Tibial nerve (tissue), 4 donors: Measurements from ENCODE around the gene NFIA. TPM values are rescaled to one million over a fixed set of nuclear protein-coding genes. Genes with fewer than 3 reads are reported as not detected.

Experiments
- DNase-seq, 2 donors: peaks; one replicate each; pipeline ENCODE4 v3.0.0-alpha.2; 2019; ENCODE audit warnings: low spot score in 2 of 2
- H3K27ac ChIP-seq, 4 donors: fragments of 200-600 bp; sonication (generic) in 3 of 4; one replicate each; pipeline ENCODE4 v1.5.1; 2017 to 2019; ENCODE audit warnings: mild to moderate bottlenecking in 1 of 4
- H3K27me3 ChIP-seq, 2 donors: fragments of 200-600 bp; sonication (generic) in 1 of 2; one replicate each; pipeline versions ENCODE4 v1.5.1 to v1.6.0; 2017 to 2019
- H3K36me3 ChIP-seq, 3 donors: fragments of 200-600 bp; sonication (generic); one replicate each; pipeline ENCODE4 v1.5.1; 2018 to 2019
- H3K4me1 ChIP-seq, 4 donors: fragments of 200-600 bp; sonication (generic) in 3 of 4; one replicate each; pipeline ENCODE4 v1.5.1; 2017 to 2019
- H3K4me3 ChIP-seq, 4 donors: fragments of 200-600 bp; sonication (generic) in 3 of 4; one replicate each; pipeline ENCODE4 v1.5.1; 2017 to 2019; ENCODE audit warnings: mild to moderate bottlenecking in 1 of 4, moderate library complexity in 1 of 4
- H3K9me3 ChIP-seq, 4 donors: fragments of 200-600 bp; sonication (generic) in 3 of 4; one replicate each; pipeline ENCODE4 v1.5.1; 2017 to 2019
- EP300 ChIP-seq, 2 donors: sonication (generic); formaldehyde crosslinking; IDR thresholded peaks; one replicate each; pipeline ENCODE4 v1.6.1; 2017; ENCODE audit warnings: antibody characterized with exemption in 2 of 2, mild to moderate bottlenecking in 1 of 2
- POLR2A ChIP-seq, 2 donors: fragments of 450-650 bp; IDR thresholded peaks; one replicate each; pipeline ENCODE4 v1.6.1; 2017; ENCODE audit warnings: antibody characterized with exemption in 2 of 2, mild to moderate bottlenecking in 2 of 2, moderate library complexity in 2 of 2
- WGBS, 2 donors: methylation state at CpG; one replicate each; pipeline ENCODE4 v1.1.5; 2018; 5-methylcytosine and 5-hydroxymethylcytosine counted together
- total RNA-seq, 4 donors: library from RNA; depleted of rRNA; stranded (reverse); fragments of >200 nt; gene quantifications; one replicate each; pipeline ENCODE4 v1.1.0, GENCODE V29; 2016
- TF ChIP-seq, protein P1 (sequence below), 5 experiments: fragments of 200-600 bp in 3 of 5; fragments of 450-650 bp in 2 of 5; sonication (generic) in 3 of 5; IDR thresholded peaks; one replicate each; pipeline ENCODE4 v1.5.1; 2016 to 2019; ENCODE audit warnings: antibody characterized with exemption in 5 of 5, mild to moderate bottlenecking in 3 of 5, moderate library complexity in 2 of 5

NFIA gene
- total RNA-seq, 4 donors from 2014 or later, result 71.2 to 81.4 (median 75.7) TPM

- 87 to 88% methylated on average over 7 of the region's 7 CpGs for WGBS, 2 donors
- peaks cover 0 to 66% (median 17%) of the 10 kb centered on the region in 4 donors for H3K4me1 ChIP-seq
Observed at GRCh38 chr1:61297887-61298286, 215.5 kb downstream of the NFIA start.

DNA sequence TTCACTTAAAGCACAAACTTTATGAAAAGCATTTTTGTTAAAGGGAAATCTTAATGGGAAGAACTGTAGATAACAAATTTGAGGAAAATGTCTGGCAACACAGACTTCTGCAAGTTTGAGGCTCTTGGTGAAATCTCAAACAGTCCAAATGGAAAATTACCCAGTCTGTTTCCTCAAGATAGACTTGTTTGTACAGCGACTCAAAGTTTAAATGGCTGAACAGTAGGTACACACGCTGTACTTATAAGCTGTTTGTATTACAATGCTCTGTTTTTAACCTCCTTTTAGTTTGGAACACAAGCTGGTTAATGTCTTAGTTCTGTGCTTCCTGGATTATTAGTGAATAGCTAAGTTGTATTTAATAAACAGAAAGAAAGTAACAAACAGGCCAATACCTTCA lies 217.1 kb downstream of the NFIA start:
- no peak overlapping the region for H3K4me3 ChIP-seq
- 10 to 16% methylated on average over 2 of the region's 2 CpGs for WGBS, 2 donors
- H3K27me3 ChIP-seq, result no peaks in the 10 kb centered on the region
- no peaks in the 10 kb centered on the region for H3K9me3 ChIP-seq
- no peaks in the 10 kb centered on the region for H3K36me3 ChIP-seq
- H3K4me1 ChIP-seq, result peaks cover 0 to 55% (median 17%) of the 10 kb centered on the region in 4 donors
- TF ChIP-seq, protein P1, sequence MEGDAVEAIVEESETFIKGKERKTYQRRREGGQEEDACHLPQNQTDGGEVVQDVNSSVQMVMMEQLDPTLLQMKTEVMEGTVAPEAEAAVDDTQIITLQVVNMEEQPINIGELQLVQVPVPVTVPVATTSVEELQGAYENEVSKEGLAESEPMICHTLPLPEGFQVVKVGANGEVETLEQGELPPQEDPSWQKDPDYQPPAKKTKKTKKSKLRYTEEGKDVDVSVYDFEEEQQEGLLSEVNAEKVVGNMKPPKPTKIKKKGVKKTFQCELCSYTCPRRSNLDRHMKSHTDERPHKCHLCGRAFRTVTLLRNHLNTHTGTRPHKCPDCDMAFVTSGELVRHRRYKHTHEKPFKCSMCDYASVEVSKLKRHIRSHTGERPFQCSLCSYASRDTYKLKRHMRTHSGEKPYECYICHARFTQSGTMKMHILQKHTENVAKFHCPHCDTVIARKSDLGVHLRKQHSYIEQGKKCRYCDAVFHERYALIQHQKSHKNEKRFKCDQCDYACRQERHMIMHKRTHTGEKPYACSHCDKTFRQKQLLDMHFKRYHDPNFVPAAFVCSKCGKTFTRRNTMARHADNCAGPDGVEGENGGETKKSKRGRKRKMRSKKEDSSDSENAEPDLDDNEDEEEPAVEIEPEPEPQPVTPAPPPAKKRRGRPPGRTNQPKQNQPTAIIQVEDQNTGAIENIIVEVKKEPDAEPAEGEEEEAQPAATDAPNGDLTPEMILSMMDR (IDR thresholded peaks at IDR 0.05), result no peak
- TF ChIP-seq EP300 (IDR thresholded peaks at IDR 0.05), result no peak
- no peak for TF ChIP-seq POLR2A (IDR thresholded peaks at IDR 0.05)
- H3K27ac ChIP-seq, result peak overlapping the region in 2 of 4 donors; percentile 69 to 74
- no peak for DNase-seq

More at GRCh38 chr1:61297887-61298286, 215.5 kb downstream of the NFIA start:
- no peaks in the 10 kb centered on the region for H3K36me3 ChIP-seq
- TF ChIP-seq EP300 (IDR thresholded peaks at IDR 0.05), result no peak
- TF ChIP-seq POLR2A (IDR thresholded peaks at IDR 0.05), result no peak
- TF ChIP-seq, protein P1 (IDR thresholded peaks at IDR 0.05), result no peak
- H3K4me3 ChIP-seq, result no peak overlapping the region
- no peak overlapping the region for H3K27ac ChIP-seq
- DNase-seq, result no peak
- no peaks in the 10 kb centered on the region for H3K9me3 ChIP-seq
- H3K27me3 ChIP-seq, result no peaks in the 10 kb centered on the region

DNA sequence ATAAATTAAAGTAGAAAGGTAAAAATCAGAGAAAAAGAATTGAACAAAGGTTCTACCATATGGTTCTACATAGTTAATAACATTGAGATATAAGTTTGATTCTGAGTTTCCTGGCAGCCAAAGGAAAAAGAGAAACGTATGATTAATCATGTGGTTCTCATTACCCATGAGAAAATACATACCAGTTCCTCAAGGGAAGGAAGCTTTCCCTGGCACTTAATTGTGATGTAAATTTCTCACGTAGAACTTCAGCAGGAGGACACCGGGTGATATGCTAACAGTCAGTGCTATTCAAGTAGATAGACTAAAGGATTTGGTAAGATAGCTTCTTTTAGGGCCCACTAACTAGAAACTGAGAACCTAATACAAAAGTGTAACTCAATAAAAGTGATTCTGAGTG lies 218.5 kb downstream of the NFIA start:
- peak overlapping the region in 2 of 4 donors; percentile 53 for H3K27ac ChIP-seq
- H3K9me3 ChIP-seq, result no peaks in the 10 kb centered on the region
- DNase-seq, result no peak
- TF ChIP-seq POLR2A (IDR thresholded peaks at IDR 0.05), result no peak
- no peak for TF ChIP-seq EP300 (IDR thresholded peaks at IDR 0.05)
- TF ChIP-seq, protein P1 (IDR thresholded peaks at IDR 0.05), result no peak
- peaks cover 0 to 48% (median 17%) of the 10 kb centered on the region in 4 donors for H3K4me1 ChIP-seq
- H3K27me3 ChIP-seq, result no peaks in the 10 kb centered on the region
- H3K36me3 ChIP-seq, result no peaks in the 10 kb centered on the region
- H3K4me3 ChIP-seq, result no peak overlapping the region
- 70 to 81% methylated on average over 3 of the region's 3 CpGs for WGBS, 2 donors

- Histone ChIP-seq H3K9me3 (no peaks in the 10 kb centered on the region), H3K27ac (peak overlapping the region in 3 of 4 donors; percentile 15 to 53 (median 53)), H3K27me3 (no peaks in the 10 kb centered on the region), H3K4me3 (no peak overlapping the region), H3K4me1 (peaks cover 0 to 43% (median 17%) of the 10 kb centered on the region in 4 donors), H3K36me3 (no peaks in the 10 kb centered on the region)
- DNase-seq, result no peak
- TF ChIP-seq POLR2A (IDR thresholded peaks at IDR 0.05) (no peak), EP300 (IDR thresholded peaks at IDR 0.05) (no peak)
- TF ChIP-seq, protein P1 (IDR thresholded peaks at IDR 0.05), result no peak
- 42 to 45% methylated on average over 4 of the region's 4 CpGs for WGBS, 2 donors
Observed at GRCh38 chr1:61301824-61302657, 219.7 kb downstream of the NFIA start.

DNA sequence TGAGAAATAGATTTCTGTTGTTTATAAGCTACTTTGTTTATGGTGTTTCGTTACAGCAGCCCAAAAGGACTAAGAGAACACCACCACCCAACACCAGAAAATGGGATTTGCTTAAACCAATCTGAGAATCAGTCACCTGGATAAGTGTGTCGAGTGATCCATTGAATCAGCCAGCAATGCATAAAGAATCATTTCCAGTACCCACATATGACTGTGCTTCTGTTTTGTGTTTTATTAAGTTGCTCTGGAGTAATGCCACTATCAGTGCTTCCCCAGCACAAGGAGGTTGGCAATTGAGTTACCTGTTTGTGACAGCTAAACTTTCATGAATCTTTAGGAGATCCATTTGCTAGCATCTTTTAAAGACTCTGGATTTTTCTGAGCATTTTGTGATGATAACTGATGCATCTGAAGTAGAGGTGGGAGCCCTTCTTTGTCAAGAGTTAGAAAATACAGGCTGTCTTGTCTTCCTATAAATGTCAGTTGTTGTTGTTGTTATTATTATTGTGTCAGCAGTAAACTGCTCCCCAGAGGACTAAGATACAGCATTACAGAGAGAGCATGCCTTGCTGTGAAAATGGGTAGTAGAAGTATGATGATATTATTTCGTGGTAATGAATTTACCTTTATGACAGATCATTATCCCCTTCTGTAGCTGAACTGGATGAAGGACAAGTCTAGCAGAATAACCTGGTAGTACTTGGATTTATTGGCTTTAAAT lies 225.2 kb downstream of the NFIA start:
- TF ChIP-seq, protein P1 (IDR thresholded peaks at IDR 0.05), result no peak
- TF ChIP-seq EP300 (IDR thresholded peaks at IDR 0.05) (no peak), POLR2A (IDR thresholded peaks at IDR 0.05) (no peak)
- no peaks in the 10 kb centered on the region for H3K9me3 ChIP-seq

More for the DNA sequence above, 225.2 kb downstream of the NFIA start:
- H3K4me3 ChIP-seq, result no peak overlapping the region
- DNase-seq, result no peak
- H3K27ac ChIP-seq, result no peak overlapping the region
- H3K4me1 ChIP-seq, result peaks cover 0 to 8% (median 0%) of the 10 kb centered on the region in 4 donors
- H3K27me3 ChIP-seq, result no peaks in the 10 kb centered on the region
- WGBS, 2 donors, result 91 to 97% methylated on average over 3 of the region's 3 CpGs
- H3K36me3 ChIP-seq, result no peaks in the 10 kb centered on the region
